Prostate gland (tissue), 2 donors: ENCODE measurements around the gene NECTIN4. TPM values are rescaled to one million over a fixed set of nuclear protein-coding genes. Genes with fewer than 3 reads are reported as not detected.
A peak's percentile ranks its signal among the peaks of the same experiment; 100 is the strongest.

ENCODE experiments used
- DNase-seq: peaks from one replicate; pipeline ENCODE4 v3.0.0-alpha.2; 2019; ENCODE audit warnings: low spot score
- H3K27ac ChIP-seq, 2 donors: fragments of 200-600 bp; sonication (generic); 2 replicates each; pipeline ENCODE4 v1.5.1; 2017 to 2019
- H3K27me3 ChIP-seq: fragments of 200-600 bp; sonication (generic); replicated peaks from 2 replicates; pipeline ENCODE4 v1.5.1; 2019; ENCODE audit not compliant: insufficient read depth
- H3K36me3 ChIP-seq, 2 donors: fragments of 200-600 bp; sonication (generic); 1 replicate in 1 of 2; 2 replicates in 1 of 2; pipeline versions ENCODE4 v1.5.1 to v1.8.1; 2017 to 2019
- H3K4me1 ChIP-seq: fragments of 200-600 bp; sonication (generic); replicated peaks from 2 replicates; pipeline ENCODE4 v1.5.1; 2019
- H3K4me3 ChIP-seq, 2 donors: fragments of 200-600 bp; sonication (generic); 2 replicates each; pipeline ENCODE4 v1.5.1; 2017 to 2019
- H3K9me3 ChIP-seq: fragments of 200-600 bp; sonication (generic); 2 replicates; pipeline ENCODE4 v1.5.1; 2017
- CTCF ChIP-seq, 4 experiments: fragments of 200-600 bp in 2 of 4; fragments of 450-650 bp in 2 of 4; sonication (generic) in 2 of 4; IDR thresholded peaks; 1 replicate in 3 of 4; 2 replicates in 1 of 4; pipeline ENCODE4 v1.5.1; 2016 to 2019; ENCODE audit warnings: antibody characterized with exemption in 4 of 4, mild to moderate bottlenecking in 2 of 4, moderate library complexity in 2 of 4
- POLR2A ChIP-seq: fragments of 450-650 bp; IDR thresholded peaks from one replicate; pipeline ENCODE4 v1.6.1; 2016; ENCODE audit warnings: antibody characterized with exemption, mild to moderate bottlenecking
- POLR2AphosphoS5 ChIP-seq: sonication (generic); formaldehyde crosslinking; IDR thresholded peaks from one replicate; pipeline ENCODE4 v1.6.1; 2017; ENCODE audit warnings: antibody characterized with exemption
- WGBS: methylation state at CpG from one replicate; pipeline ENCODE4 v1.1.5; 2018; 5-methylcytosine and 5-hydroxymethylcytosine counted together
- intact Hi-C: fragments of 100-400 bp; cut with DNase I; formaldehyde crosslinking; loops from one replicate; pipeline ENCODE4 v1.14.2; 2022
- total RNA-seq, 2 donors: library from RNA; depleted of rRNA; stranded (reverse); fragments of >200 nt; gene quantifications; one replicate each; pipeline ENCODE4 v1.1.0, GENCODE V29; 2016

The NECTIN4 gene
- total RNA-seq, 2 donors from 2014 or later = 9.6 to 18.6 TPM

- Histone ChIP-seq H3K4me3 (peak within 1 kb of the TSS; percentile 69 to 77), H3K27me3 (no peaks in the 10 kb centered on the region), H3K4me1 (peaks cover 5% of the 10 kb centered on the region), H3K9me3 (no peaks in the 10 kb centered on the region), H3K36me3 (no peaks in the 10 kb centered on the region), H3K27ac (peak within 1 kb of the TSS; percentile 93 to 97)
- TF ChIP-seq CTCF (IDR thresholded peaks at IDR 0.05) (peak in 2 of 4 experiments; percentile 3 to 7), POLR2A (peak; percentile 46), POLR2AphosphoS5 (peak; percentile 69)
- DNase-seq = peak; percentile 94
- intact Hi-C loops = loop anchor here (2.0 kb wide), 2 partner anchors 14 to 20 kb away; partner anchors contain the start of genes NIT1, PFDN2 and UFC1
- under 1% methylated on average over 67 of the region's 68 CpGs for WGBS
These were observed 43.3 kb upstream of the NECTIN4 start, which contains the start of gene DEDD for GRCh38 chr1:161132410-161133219. TSS of gene DEDD (minus strand) at chr1:161132667. CDS start at chr1:161124462, 8,205 bp downstream.

GRCh38 chr1:161131523-161132409, 42.4 kb upstream of the NECTIN4 start:
- Histone ChIP-seq H3K9me3 (no peaks in the 10 kb centered on the region), H3K4me1 (peaks cover 5% of the 10 kb centered on the region), H3K36me3 (no peaks in the 10 kb centered on the region), H3K27me3 (no peaks in the 10 kb centered on the region), H3K4me3 (peak overlapping the region; percentile 69 to 77), H3K27ac (peak overlapping the region; percentile 93 to 97)
- intact Hi-C loops = loop anchor here (2.0 kb wide), 2 partner anchors 13 to 21 kb away; partner anchors contain the start of genes NIT1, PFDN2 and UFC1
- TF ChIP-seq POLR2AphosphoS5 (no peak), CTCF (IDR thresholded peaks at IDR 0.05) (no peak), POLR2A (no peak)
- DNase-seq = no peak
- 3% methylated on average over 22 of the region's 22 CpGs for WGBS

GRCh38 chr1:161130266-161130665, 40.9 kb upstream of the NECTIN4 start:
- TF ChIP-seq POLR2AphosphoS5 (no peak), CTCF (IDR thresholded peaks at IDR 0.05) (no peak)
- H3K27ac ChIP-seq = no peak overlapping the region
- H3K27me3 ChIP-seq = no peaks in the 10 kb centered on the region
- no peaks in the 10 kb centered on the region for H3K36me3 ChIP-seq
- no peak overlapping the region for H3K4me3 ChIP-seq
- peaks cover 5% of the 10 kb centered on the region for H3K4me1 ChIP-seq
- WGBS = 37% methylated on average over 1 of the region's 1 CpG
- no peak for DNase-seq
- intact Hi-C loops = no loop called here
- H3K9me3 ChIP-seq = no peaks in the 10 kb centered on the region

GRCh38 chr1:161128591-161129420, 39.4 kb upstream of the NECTIN4 start:
- no peak overlapping the region for H3K4me3 ChIP-seq
- TF ChIP-seq POLR2A (no peak), POLR2AphosphoS5 (no peak), CTCF (IDR thresholded peaks at IDR 0.05) (no peak)
- peaks cover 4 to 9% of the 10 kb centered on the region in 2 donors for H3K36me3 ChIP-seq
- H3K9me3 ChIP-seq = no peaks in the 10 kb centered on the region
- WGBS = 91% methylated on average over 4 of the region's 4 CpGs
- DNase-seq = no peak
- H3K27ac ChIP-seq = no peak overlapping the region
- intact Hi-C loops = no loop called here
- H3K4me1 ChIP-seq = peaks cover 1% of the 10 kb centered on the region
- H3K27me3 ChIP-seq = no peaks in the 10 kb centered on the region
